HUES64 (cell line): Measurements from ENCODE around the gene PLOD3. TPM values are rescaled to one million over a fixed set of nuclear protein-coding genes. Genes with fewer than 3 reads are reported as not detected.
"Not testable (repeated sequence)": the region's sequence is repeated elsewhere in the genome, so short reads cannot be mapped to it uniquely, and the experiment has no call there.

Experiments
- H3K27ac ChIP-seq: 2 replicates; pipeline ENCODE4 v1.7.0; 2013; ENCODE audit warnings: low read depth, low read length, inconsistent platforms
- H3K27me3 ChIP-seq: 2 replicates; pipeline ENCODE4 v1.6.1; 2013; ENCODE audit warnings: mild to moderate bottlenecking, low read length; ENCODE audit not compliant: insufficient read depth
- H3K36me3 ChIP-seq: 2 replicates; pipeline ENCODE4 v1.6.1; 2013; ENCODE audit warnings: mild to moderate bottlenecking, low read length; ENCODE audit not compliant: insufficient read depth
- H3K4me1 ChIP-seq: 2 replicates; pipeline ENCODE4 v1.6.1; 2013; ENCODE audit warnings: mild to moderate bottlenecking, low read length, moderate library complexity; ENCODE audit not compliant: insufficient read depth
- H3K4me3 ChIP-seq: 2 replicates; pipeline ENCODE4 v1.5.1; 2013; ENCODE audit warnings: mild to moderate bottlenecking, low read length, moderate library complexity
- H3K9ac ChIP-seq: 2 replicates; pipeline ENCODE4 v1.6.1; 2013; ENCODE audit warnings: mild to moderate bottlenecking, low read depth, low read length
- H3K9me3 ChIP-seq: 2 replicates; pipeline ENCODE4 v1.6.1; 2013; ENCODE audit warnings: low read depth, low read length; ENCODE audit not compliant: insufficient read depth
- WGBS: fragments of 150-250, 120-280 bp; methylation state at CpG from one replicate; pipeline ENCODE4 v1.1.7; 2013; ENCODE audit warnings: missing lambda C conversion rate; 5-methylcytosine and 5-hydroxymethylcytosine counted together
- polyA plus RNA-seq, 2 experiments: library from polyadenylated mRNA; stranded (reverse); fragments of 50-300 nt; gene quantifications; one replicate each; pipeline ENCODE4 v1.2.3, GENCODE V29; 2013

The PLOD3 gene, protein sequence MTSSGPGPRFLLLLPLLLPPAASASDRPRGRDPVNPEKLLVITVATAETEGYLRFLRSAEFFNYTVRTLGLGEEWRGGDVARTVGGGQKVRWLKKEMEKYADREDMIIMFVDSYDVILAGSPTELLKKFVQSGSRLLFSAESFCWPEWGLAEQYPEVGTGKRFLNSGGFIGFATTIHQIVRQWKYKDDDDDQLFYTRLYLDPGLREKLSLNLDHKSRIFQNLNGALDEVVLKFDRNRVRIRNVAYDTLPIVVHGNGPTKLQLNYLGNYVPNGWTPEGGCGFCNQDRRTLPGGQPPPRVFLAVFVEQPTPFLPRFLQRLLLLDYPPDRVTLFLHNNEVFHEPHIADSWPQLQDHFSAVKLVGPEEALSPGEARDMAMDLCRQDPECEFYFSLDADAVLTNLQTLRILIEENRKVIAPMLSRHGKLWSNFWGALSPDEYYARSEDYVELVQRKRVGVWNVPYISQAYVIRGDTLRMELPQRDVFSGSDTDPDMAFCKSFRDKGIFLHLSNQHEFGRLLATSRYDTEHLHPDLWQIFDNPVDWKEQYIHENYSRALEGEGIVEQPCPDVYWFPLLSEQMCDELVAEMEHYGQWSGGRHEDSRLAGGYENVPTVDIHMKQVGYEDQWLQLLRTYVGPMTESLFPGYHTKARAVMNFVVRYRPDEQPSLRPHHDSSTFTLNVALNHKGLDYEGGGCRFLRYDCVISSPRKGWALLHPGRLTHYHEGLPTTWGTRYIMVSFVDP
- polyA plus RNA-seq (2013, experiment 1 of 2), result 25.7 TPM
- polyA plus RNA-seq (2013, experiment 2 of 2), result 24.3 TPM

DNA sequence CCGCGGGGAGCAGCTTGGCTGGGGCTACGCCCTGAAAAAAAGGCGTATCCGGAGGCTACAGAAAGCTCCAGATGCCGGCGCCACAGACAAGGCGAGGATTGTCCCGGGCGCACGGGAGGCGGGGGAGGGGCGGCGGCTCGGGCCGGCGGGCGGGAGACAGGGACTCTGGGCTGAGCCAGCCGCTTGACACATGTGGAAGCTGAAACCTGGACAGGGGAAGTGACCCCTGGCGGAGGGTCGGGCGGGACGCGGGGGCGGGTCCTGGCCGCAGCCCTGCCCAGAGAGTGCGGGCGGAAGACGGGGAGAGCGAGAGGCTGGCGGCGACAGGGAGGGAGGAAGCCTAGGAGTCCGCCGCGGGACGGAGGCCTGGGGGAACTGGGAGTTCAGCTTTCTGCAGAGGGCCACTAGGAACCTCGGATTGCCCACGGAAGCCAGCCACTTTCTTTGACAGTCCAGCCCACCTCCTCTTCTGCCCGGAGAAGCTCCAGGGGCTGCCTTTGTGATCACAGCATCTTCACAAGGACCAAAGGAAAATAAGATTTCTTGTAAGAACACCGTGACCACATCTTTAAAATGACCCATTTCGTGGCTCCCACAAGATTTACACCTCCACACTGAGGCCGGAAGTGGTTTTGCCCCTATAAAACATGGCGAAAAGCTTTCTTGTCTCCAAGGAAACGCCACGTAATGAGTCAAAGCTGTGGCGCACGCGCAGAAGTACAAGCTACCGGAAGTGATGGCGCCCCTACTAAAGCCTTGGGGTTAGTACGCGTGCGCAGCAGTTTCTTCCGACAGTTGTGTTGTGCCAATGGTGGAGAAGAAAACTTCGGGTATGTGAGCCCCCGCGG is at the start of gene PLOD3, which contains the start of gene ZNHIT1:
Gene PLOD3, minus strand, starts transcription at position 194 of the 848 bp plus-strand sequence. CDS start 307 bp downstream, outside the sequence.
Gene ZNHIT1, plus strand, starts transcription at position 778 of the 848 bp plus-strand sequence. Its CDS starts 31 bp downstream, at position 809.
- Histone ChIP-seq H3K27me3 (no peaks in the 10 kb centered on the region), H3K9ac (peak within 1 kb of the TSS; percentile 69), H3K9me3 (no peaks in the 10 kb centered on the region), H3K27ac (peak within 1 kb of the TSS; percentile 96), H3K4me1 (peaks cover 5% of the 10 kb centered on the region; the same call in 1 of the 2 replicates), H3K4me3 (peak within 1 kb of the TSS; percentile 80), H3K36me3 (peaks cover 12% of the 10 kb centered on the region)
- under 1% methylated on average over 57 of the region's 57 CpGs for WGBS

DNA sequence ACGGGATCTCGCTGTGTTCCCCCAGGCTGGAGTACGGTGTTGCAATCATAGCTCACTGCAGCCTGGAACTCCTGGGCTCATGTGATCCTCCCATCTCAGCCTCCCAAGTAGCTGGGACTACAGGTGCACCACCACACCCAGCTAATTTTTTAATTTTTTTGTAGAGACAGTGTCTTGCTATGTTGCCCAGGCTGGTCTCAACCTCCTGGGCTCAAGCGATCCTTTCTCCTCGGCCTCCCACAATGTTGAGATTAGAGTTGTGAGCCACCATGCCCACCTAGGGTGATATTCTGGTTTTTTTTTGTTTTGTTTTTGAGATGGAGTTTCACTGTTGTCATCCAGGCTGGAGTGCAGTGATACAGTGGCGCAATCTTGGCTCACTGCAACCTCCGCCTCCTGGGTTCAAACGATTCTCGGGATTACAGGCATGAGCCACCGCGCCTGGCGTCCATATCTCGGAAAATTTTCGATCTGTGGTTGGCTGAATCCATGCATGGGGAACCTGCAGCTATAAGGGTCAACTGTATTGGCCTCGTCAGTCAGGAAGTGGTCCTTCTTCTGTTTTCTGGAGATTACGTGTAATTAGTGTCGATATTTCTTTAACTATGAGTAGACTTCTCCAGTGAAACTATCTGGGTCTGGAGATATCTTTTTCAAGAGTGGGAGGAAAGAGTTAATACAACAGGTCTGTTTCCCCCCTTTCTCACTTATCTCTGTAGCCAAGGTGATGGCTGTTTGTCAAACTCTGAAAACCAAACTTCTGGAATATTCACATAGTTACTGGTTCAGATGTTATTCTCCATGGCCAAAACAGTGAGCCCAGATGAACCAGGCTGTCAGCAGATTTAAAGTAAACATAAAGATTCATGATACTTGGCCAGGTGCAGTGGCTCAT is 48.5 kb upstream of the PLOD3 start:
- Histone ChIP-seq H3K9me3 (no peaks in the 10 kb centered on the region), H3K36me3 (no peaks in the 10 kb centered on the region), H3K4me1 (no peaks in the 10 kb centered on the region), H3K27ac (no peak overlapping the region), H3K27me3 (no peaks in the 10 kb centered on the region), H3K9ac (no peak overlapping the region), H3K4me3 (no peak overlapping the region)
- 91% methylated on average over 17 of the region's 17 CpGs for WGBS

DNA sequence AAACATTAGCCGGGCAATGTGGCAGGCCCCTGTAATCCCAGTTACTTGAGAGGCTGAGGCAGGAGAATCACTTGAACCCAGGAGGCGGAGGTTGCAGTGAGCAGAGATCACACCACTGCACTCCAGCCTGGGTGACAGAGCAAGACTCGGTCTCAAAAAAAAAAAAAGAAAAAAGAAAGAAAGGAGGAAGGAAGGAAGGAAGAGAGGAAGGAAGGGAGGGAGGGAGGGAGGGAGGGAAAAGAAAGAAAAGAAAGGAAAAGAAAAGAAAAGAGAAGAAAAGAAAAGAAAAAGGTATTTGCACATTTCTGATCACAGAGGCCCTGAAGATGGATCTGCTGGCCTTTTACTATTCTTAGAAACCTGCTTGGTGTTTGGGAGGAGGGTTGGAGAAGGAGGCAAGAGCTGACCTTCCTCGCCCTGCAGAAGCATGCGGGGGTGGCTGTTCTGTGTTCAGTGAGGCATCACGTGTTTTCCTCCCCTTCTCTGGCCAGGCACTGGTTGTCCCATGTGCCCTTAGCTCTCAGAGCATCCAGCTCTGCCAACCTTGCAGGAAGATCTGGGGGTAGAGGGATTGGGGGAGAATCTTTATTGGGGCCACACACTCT is 46.8 kb upstream of the PLOD3 start:
- not testable (repeated sequence) for H3K9me3 ChIP-seq, H3K4me3 ChIP-seq, H3K9ac ChIP-seq, H3K4me1 ChIP-seq, H3K36me3 ChIP-seq, H3K27me3 ChIP-seq, H3K27ac ChIP-seq
- 86% methylated on average over 6 of the region's 6 CpGs for WGBS

DNA sequence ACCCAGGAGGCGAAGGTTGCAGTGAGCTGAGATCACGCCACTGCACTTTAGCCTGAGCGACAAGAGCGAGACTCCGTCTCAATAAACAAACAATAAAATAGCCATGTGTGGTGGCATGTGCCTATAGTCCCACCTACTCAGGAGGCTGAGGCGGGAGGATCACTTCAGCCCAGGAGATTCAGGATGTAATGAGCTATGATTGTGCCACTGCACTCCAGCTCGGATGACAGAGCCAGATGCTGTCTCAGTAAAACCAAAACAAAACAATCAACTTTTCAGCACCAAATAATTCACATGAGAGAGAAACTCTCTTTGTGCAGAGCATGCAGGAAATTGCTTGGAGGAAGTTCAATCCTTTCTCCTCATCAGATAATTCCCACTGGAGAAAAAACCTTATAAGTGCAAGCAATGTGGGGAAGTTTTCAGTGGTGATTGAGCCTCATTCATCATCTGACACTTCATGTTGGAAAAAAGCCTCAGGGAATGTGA is 40.9 kb upstream of the PLOD3 start:
- no peak overlapping the region for H3K9ac ChIP-seq
- no peak overlapping the region for H3K4me3 ChIP-seq
- H3K9me3 ChIP-seq, result no peaks in the 10 kb centered on the region
- H3K4me1 ChIP-seq, result no peaks in the 10 kb centered on the region
- no peaks in the 10 kb centered on the region for H3K36me3 ChIP-seq
- no peak overlapping the region for H3K27ac ChIP-seq
- no peaks in the 10 kb centered on the region for H3K27me3 ChIP-seq
- 96% methylated on average over 7 of the region's 7 CpGs for WGBS

DNA sequence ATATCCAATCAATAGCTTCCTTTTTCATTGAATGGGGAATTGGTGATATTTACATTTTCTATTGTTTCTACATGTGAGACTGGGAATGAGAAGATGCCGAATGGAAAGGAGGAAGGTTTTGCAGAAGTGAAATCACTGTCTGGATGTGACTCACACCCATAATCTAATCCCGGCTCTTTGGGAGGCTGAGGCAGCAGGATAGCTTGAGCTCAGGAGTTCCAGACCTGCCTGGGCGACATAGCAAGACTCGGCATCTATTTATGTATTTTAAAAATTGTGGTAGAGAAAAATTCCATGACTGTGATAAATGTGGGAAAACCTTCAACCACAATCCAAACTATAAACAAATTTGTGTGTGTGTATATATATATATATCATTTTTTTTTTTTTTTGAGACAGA is 38.4 kb upstream of the PLOD3 start:
- no peak overlapping the region for H3K27ac ChIP-seq
- no peaks in the 10 kb centered on the region for H3K36me3 ChIP-seq
- WGBS, result 83% methylated on average over 2 of the region's 4 CpGs
- H3K4me1 ChIP-seq, result no peaks in the 10 kb centered on the region
- no peaks in the 10 kb centered on the region for H3K9me3 ChIP-seq
- no peak overlapping the region for H3K9ac ChIP-seq
- no peaks in the 10 kb centered on the region for H3K27me3 ChIP-seq
- H3K4me3 ChIP-seq, result no peak overlapping the region

DNA sequence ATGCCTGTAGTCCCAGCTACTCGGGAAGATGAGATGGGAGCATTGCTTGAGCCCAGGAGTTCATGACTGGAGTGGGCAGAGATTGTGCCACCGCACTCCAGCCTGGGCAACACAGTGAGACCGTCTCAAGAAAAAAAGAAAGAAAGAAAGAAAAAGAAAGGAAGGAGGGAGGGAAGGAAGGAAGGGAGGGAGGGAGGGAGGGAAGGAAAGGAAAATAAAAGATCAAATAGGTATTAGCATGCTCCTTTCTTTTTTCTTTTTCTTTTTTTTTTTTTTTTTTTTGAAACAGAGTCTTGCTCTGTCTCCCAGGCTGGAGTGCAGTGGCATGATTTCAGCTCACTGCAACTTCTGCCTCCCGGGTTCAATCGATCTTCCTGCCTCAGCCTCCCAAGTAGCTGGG is 35.8 kb upstream of the PLOD3 start:
- not testable (repeated sequence) for H3K27me3 ChIP-seq, H3K9ac ChIP-seq, H3K4me1 ChIP-seq, H3K9me3 ChIP-seq, H3K27ac ChIP-seq, H3K4me3 ChIP-seq, H3K36me3 ChIP-seq
- WGBS, result 93% methylated on average over 5 of the region's 5 CpGs

DNA sequence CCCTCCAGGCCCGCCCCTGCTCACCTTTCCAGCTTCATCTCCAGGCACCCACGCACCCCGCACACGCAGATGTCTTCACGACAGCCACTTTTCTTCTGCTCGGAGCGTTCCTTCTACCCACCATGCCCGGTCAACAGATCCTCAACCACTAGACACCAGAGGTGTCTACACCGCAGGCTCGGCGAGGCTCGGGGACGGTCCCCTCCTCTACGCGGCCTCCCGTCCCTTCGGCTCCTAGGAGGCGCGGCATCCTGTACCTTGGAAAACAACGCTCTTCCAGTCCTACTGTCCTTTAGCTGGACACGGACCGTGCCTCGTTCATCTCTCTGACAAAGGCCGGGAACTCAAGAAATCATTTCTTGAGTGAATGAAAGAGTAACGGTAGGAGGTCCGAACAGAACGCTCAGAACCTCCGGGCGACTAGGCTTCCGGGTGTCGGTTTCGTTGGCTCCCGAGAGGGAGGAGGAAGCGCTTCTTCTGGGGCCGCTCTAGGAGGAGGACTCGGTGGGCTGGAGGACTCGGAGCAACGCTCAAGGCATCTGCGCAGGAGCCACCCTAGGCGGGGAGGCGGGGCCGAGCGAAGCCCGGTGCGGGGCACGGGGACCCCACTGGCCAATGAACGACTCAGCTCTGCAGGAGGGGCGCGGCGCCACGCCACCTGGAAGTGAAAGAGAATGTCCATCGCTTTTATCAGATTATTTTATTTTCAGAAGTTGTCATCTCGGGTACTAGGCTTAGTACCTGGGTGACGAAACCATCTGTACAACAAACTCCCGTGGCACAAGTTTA is 34.7 kb upstream of the PLOD3 start:
- under 1% methylated on average over 55 of the region's 55 CpGs for WGBS
- no peaks in the 10 kb centered on the region for H3K27me3 ChIP-seq
- peak overlapping the region; percentile 94 for H3K4me3 ChIP-seq
- H3K27ac ChIP-seq, result peak overlapping the region; percentile 10; the same call in 1 of the 2 replicates
- H3K4me1 ChIP-seq, result no peaks in the 10 kb centered on the region
- peak overlapping the region; percentile 86 for H3K9ac ChIP-seq
- peaks cover 7% of the 10 kb centered on the region; the same call in 1 of the 2 replicates for H3K36me3 ChIP-seq
- no peaks in the 10 kb centered on the region for H3K9me3 ChIP-seq

DNA sequence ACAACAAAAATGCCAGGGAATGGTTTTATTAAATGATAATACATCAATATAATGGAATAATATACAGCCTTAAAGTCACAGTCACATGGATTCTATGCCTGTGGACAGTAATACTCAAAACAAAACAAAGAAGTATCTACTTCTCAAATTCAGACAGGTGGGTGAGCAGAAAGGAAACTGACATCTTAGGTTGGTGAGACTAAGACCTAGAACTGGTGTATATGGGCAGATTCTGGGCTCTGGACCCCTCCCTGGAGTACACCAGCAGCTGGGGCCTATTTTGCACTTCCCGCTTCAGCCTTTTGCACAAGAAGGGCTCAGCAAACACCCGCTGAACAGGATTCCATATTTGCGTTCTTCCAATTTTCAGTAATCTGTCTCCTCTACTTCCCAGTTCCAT is 32.9 kb upstream of the PLOD3 start:
- WGBS, result 93% methylated on average over 3 of the region's 3 CpGs
- no peaks in the 10 kb centered on the region; the same call in 1 of the 2 replicates for H3K4me1 ChIP-seq
- peaks cover 7% of the 10 kb centered on the region; the same call in 1 of the 2 replicates for H3K36me3 ChIP-seq
- no peak overlapping the region for H3K9ac ChIP-seq
- no peaks in the 10 kb centered on the region for H3K27me3 ChIP-seq
- H3K27ac ChIP-seq, result no peak overlapping the region
- H3K9me3 ChIP-seq, result no peaks in the 10 kb centered on the region
- no peak overlapping the region for H3K4me3 ChIP-seq

DNA sequence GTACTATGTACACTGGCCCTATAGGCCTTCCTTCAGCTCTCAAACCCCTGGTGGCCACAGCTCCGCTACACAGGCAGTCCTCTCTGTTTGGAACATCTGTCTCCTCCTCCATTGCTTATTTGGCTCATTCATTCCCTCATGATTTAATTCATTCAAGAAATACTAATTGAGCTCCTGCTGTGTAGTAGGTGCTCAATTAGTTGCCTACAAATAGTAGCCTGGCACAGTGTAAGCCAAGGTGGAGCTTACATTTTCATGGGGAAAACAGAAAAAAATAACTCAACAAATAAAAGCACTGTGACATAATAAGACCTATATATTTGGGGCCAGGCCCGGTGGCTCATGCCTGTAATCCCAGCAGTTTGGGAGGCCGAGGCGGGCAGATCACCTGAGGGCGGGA is 30.9 kb upstream of the PLOD3 start:
- 97% methylated on average over 5 of the region's 5 CpGs for WGBS
- Histone ChIP-seq H3K9ac (no peak overlapping the region), H3K27me3 (no peaks in the 10 kb centered on the region), H3K36me3 (peaks cover 7% of the 10 kb centered on the region; the same call in 1 of the 2 replicates), H3K27ac (no peak overlapping the region), H3K4me1 (peaks cover 5% of the 10 kb centered on the region; the same call in 1 of the 2 replicates), H3K4me3 (no peak overlapping the region), H3K9me3 (no peaks in the 10 kb centered on the region)
